ENCODE results near the gene HAGH.
"Not testable (repeated sequence)": the region's sequence is repeated elsewhere in the genome, so short reads cannot be mapped to it uniquely, and the experiment has no call there.

Gene HAGH

GRCh38 chr16:1810106-1810505, 16.5 kb downstream of the HAGH start:
- DNase-seq, result no peak

GRCh38 chr16:1809281-1809801, 17.3 kb downstream of the HAGH start:
- no peak for DNase-seq

GRCh38 chr16:1808691-1809090, 17.9 kb downstream of the HAGH start:
- no peak for DNase-seq

GRCh38 chr16:1807626-1808025, 19.0 kb downstream of the HAGH start:
- no peak for DNase-seq

- no peak for DNase-seq
Measured at GRCh38 chr16:1800701-1801100, 25.9 kb downstream of the HAGH start.

GRCh38 chr16:1799263-1799662, 27.4 kb downstream of the HAGH start:
- not testable (repeated sequence) for DNase-seq

GRCh38 chr16:1794908-1795666, 31.5 kb downstream of the HAGH start:
- no peak for DNase-seq

GRCh38 chr16:1794221-1794871, 32.3 kb downstream of the HAGH start:
- no peak for DNase-seq

GRCh38 chr16:1793578-1794220, 32.9 kb downstream of the HAGH start, which contains the start of gene IGFALS:
IGFALS (minus strand) TSS chr16:1793705; CDS start chr16:1793652, 53 bp downstream.
- DNase-seq, result no peak

GRCh38 chr16:1792836-1793577, 33.6 kb downstream of the HAGH start:
- DNase-seq, result no peak

- DNase-seq, result no peak
Measured at GRCh38 chr16:1791943-1792812, 34.4 kb downstream of the HAGH start.

GRCh38 chr16:1791256-1791942, 35.2 kb downstream of the HAGH start:
- DNase-seq, result no peak

GRCh38 chr16:1790611-1791255, 35.9 kb downstream of the HAGH start:
- no peak for DNase-seq

- no peak for DNase-seq
Measured at GRCh38 chr16:1790261-1790610, 36.4 kb downstream of the HAGH start.

- DNase-seq, result no peak
Measured at GRCh38 chr16:1789643-1790045, 37.0 kb downstream of the HAGH start.

- no peak for DNase-seq
Measured at GRCh38 chr16:1788708-1789100, 37.9 kb downstream of the HAGH start.

GRCh38 chr16:1788095-1788707, 38.4 kb downstream of the HAGH start:
- no peak for DNase-seq

- DNase-seq, result no peak
Measured at GRCh38 chr16:1787322-1788094, 39.1 kb downstream of the HAGH start.

- DNase-seq, result no peak
Measured at GRCh38 chr16:1787056-1787321, 39.6 kb downstream of the HAGH start.
